ENCODE results near the gene RASAL2.
"Not testable (repeated sequence)": the region's sequence is repeated elsewhere in the genome, so short reads cannot be mapped to it uniquely, and the experiment has no call there.

The RASAL2 gene

DNA sequence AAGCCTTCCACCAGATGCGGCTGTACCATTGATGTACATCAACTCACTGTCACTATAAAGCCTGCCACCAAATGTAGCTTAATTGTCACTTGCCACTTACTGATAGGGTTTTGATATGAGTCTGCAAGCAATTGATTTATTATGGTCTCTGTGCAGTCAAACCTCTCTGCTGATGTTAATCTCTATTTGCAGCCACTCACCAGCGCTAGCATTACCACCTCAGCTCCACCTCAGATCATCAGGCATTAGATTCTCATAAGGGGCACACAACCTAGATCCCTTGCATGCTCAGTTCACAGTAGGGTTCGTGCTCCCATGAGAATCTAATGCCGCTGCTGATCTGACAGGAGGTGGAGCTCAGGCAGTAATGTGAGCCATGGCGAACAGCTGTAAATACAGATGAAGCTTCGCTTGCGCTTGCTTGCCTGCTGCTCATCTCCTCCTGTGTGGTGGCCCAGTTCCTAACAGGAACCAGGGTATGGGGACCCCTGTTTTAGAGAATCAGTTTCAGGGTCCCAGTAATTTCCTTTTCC lies 26.7 kb downstream of the RASAL2 start:
- not testable (repeated sequence) for DNase-seq

- peak; percentile 7 for DNase-seq
Observed at GRCh38 chr1:178121883-178122282, 28.0 kb downstream of the RASAL2 start.

DNA sequence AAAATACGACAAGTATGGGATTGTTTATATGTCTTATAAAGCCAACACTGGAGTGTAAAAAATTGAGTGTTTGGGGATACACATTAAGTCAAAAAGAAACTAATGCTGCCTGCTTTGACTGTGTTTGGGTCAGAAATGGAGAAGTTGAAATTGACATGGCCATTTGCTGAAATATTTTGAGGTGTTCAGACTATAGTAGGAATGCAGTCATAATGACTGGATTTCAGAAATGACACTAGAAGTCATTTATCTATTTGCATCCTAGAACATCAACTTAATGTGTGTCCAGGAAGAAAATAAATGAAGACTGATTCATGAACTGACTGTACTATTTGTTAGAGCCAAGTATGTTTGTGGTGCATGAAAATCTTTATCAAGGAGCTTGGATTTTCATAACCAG lies 28.4 kb downstream of the RASAL2 start:
- no peak for DNase-seq

DNA sequence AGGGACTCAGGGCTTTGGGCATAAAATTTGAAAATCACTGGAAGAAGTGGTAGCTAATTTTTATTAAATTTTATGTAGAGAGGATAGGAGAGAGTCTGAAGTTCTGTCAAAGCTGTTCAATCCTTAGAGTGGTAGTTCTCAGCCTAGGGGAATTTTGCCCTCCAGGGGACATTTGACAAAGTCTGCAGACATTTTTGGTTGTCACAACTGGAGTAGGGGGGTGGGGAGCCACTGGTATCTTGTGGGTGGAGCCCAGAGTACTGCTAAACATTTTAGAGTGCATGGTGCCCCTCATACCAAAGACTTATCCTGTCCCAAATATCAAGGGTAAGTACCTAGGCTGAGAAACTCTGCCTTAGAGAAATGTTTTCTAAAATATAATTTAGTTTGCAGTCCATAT lies 30.2 kb downstream of the RASAL2 start:
- no peak for DNase-seq

DNA sequence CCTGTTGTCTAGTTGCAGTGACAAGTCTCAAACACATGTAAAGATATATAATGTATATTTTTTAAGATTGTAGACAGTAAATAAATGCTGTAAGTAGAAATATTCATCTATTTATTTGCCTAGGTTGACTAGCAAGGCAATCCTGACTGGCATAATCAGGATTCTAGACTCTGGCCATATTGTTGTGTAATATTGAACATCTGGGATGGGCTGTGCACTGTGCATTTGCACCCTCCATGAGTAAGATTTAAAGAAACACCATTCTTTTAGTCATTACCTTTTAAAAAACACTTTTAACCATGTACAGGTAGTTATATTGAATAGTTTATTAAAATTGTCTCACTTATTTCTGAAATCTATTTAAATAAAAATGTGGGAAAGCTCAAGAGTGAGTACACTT lies 32.4 kb downstream of the RASAL2 start:
- DNase-seq: no peak

GRCh38 chr1:178126741-178127185 lies 32.9 kb downstream of the RASAL2 start:
- DNase-seq: no peak

GRCh38 chr1:178127482-178128191 lies 33.7 kb downstream of the RASAL2 start:
- no peak for DNase-seq

DNA sequence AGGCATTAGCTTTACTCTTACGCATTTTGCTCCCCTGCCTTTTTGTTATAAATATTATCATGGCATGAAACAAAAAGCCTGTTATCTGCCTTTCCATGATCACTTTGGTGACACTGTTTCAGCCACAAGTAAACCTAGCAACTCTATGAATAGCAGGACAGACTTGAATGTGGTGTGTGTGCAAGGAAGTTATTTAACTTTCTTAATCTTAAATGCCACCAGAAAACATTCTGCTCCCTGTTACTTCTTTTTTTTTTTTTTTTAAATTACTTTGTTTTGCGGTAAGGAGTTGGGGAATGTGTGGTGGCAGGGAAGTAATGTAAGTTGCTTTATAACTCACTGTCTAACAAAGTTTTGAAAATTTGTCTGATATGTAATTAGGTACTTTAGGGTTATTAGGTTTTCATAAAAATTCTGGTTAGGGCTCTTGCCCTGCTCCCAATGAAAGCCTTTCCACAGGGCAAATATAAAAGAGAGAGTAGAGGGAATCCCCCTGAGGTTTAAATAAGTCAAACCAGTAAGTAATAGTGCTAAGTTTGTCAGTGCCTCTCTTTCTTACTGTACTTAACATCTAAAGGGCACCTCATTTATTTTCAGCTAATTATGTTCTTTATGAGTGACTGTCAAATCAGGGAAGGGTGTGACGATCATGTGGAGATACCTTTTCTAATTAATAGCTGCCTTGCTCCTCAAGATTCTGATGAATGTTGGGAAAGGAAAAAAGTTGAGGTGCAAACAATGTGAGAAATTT lies 39.5 kb downstream of the RASAL2 start:
- DNase-seq: no peak

DNA sequence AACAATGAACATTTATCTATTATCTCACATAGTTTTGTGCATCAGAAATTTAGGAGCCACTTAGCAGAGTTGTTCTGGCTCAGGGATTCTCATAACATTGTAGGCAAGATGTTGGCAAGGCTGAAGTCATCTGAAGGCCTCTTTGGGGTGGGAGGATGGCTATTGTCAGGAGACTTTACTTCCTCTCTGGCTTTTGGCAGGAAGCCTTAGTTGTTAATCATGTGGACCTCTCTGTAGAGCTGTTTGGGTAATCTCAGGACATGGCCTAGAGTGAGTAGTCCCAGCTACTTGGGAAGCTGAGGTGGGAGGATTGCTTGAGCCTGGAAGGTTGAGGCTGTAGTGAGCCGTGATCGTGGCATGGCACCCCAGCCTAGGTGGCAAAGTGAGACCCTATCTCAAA lies 40.2 kb downstream of the RASAL2 start:
- DNase-seq: no peak

DNA sequence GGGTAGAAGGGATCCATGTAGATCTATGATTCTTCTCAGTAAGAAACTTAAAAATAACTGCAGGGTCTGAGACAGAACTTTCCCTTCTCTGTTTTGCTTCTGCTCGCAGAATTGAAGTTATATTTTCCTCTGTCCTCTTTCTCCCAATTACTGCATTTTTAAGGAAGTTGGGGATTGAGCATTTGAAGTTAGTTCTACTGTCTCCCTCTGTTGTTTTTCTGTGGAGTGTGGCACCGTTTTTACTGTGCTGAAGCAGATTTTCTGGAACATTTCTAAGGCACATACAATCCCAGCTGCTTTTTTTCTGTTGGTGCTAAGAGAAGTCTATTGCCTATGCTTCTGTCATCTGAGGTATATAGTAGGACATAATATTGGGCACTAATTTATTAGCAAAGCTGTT lies 43.3 kb downstream of the RASAL2 start:
- no peak for DNase-seq

- DNase-seq: no peak
Observed at GRCh38 chr1:178142806-178143205, 48.9 kb downstream of the RASAL2 start.

- no peak for DNase-seq
Observed at GRCh38 chr1:178143730-178144690, 50.1 kb downstream of the RASAL2 start.

DNA sequence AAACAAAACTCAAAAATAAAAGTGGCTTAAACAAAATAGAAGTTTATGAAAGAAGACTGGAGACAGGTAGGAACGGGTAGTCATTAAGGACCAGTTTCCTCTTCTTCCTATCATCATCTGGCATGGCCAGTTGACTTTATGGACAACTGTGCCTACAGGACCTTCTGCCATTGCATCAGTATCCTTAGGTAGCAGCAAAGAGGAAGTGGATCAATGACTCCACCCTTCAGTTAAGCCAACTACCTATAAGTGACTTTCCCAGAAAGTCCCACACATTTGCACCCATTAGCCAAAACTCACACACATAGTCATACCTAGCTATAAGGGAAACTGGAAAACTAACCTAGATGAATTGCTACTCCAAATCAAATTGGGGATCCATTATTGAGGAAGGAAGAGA lies 51.7 kb downstream of the RASAL2 start:
- DNase-seq: no peak

DNA sequence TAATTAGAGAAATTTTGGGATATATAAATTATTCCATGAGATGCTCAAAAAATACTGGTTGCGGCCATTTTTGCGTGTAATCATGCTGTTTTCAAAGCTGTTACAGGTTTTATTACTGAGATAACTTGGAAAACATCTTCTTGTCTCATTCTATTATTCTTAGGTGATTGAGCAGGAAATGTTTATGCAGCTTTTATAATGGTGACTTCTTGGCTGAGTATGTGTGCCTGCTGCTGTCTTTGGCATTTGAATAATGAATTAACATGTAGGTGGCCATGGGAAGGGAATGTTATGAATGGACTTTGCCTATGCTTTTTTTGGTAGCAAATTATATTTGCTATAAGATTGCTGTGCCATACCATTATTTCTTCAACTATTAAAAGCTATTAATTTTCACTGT lies 52.5 kb downstream of the RASAL2 start:
- peak; percentile 10 for DNase-seq

- DNase-seq: no peak
Observed at GRCh38 chr1:178150610-178151009, 56.7 kb downstream of the RASAL2 start.

GRCh38 chr1:178151831-178152230 lies 57.9 kb downstream of the RASAL2 start:
- DNase-seq: no peak

GRCh38 chr1:178155481-178156255 lies 61.8 kb downstream of the RASAL2 start:
- DNase-seq: no peak

- DNase-seq: no peak
Observed at GRCh38 chr1:178160736-178161475, 67.0 kb downstream of the RASAL2 start.

DNA sequence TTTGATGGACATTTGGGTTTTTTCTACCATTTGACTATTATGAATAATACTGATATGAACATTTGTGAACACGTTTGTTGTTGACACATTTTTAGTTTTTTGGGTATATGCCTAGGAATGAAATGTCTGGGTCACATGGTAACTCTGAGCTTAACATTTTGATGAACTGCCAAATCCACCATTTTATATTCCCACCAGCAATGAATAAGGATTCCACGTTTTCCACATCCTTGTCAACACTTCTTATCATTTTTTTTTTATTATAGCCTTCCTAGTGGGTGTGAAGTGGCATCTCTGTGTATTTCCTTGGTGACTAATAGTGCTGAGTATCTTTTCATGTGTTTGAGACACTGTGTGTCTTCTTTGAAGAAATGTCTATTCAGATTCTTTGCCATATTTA lies 67.6 kb downstream of the RASAL2 start:
- no peak for DNase-seq

DNA sequence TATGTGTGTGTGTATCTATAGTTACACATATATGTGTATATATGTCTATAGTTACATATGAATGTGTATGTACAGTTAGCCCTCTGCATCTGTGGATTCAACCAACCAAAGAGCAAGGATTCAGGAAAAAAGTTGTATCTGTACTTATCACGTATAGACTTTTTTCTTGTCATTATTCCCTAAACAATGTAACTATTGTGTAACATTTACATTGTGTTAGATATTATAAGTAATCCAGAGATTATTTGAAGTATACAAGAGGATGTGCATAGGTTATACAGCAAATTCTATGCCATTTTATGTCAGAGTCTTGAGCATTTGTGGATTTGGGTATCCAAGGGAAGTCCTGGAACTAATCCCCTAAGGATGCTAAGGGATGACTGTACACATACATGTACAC lies 71.3 kb downstream of the RASAL2 start:
- DNase-seq: no peak

GRCh38 chr1:178166429-178167024 lies 72.6 kb downstream of the RASAL2 start:
- DNase-seq: no peak
